Stomach (tissue), 4 donors: ENCODE measurements around the gene ZNF813.
A peak's percentile ranks its signal among the peaks of the same experiment; 100 is the strongest.

Source experiments
- CTCF ChIP-seq, 7 experiments: fragments of 450-650 bp in 4 of 7; fragments of 200-600 bp in 3 of 7; sonication (generic) in 3 of 7; IDR thresholded peaks; one replicate each; pipeline ENCODE4 v1.5.1; 2016 to 2019; ENCODE audit warnings: antibody characterized with exemption in 7 of 7, control low read depth in 2 of 7, mild to moderate bottlenecking in 1 of 7
- POLR2A ChIP-seq, 4 donors: fragments of 450-650 bp; IDR thresholded peaks; one replicate each; pipeline ENCODE4 v1.6.1; 2016; ENCODE audit warnings: antibody characterized with exemption in 4 of 4, control low read depth in 2 of 4, mild to moderate bottlenecking in 1 of 4, moderate library complexity in 1 of 4

DNA sequence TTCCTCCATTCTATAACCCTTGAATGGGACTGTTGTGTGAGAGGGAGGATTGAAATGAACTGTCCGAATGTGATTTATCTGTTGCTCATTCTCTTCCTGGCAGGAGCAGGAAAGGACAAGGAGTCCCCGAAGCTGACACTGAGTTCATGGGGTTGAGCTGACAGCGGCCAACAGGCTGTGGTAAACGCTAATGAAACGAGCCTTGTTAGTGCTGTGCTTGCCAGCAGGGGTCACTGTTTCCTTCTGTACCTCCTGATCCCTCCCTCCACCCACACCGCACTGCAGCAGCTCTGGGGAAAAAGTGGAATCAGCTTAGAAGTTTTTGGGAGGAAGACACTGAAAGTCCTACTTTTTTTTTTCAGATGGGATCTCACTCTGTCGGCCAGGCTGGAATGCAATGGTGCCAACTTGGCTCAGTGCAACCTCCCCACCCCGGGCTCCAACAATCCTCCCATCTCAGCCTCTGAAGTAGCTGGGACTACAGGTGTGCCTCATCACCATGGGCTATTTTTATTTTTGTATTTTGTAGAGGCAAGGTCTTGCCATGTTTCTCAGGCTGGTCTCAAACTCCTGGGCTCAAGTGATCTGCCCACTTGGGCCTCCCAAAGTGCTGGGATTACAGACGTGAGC lies 42.5 kb upstream of the ZNF813 start:
- TF ChIP-seq CTCF (IDR thresholded peaks at IDR 0.05) (peak in 5 of 7 experiments; percentile 54 to 81 (median 67)), POLR2A (IDR thresholded peaks at IDR 0.05) (no peak)
